ENCODE data around the gene ZIC5. TPM values are rescaled to one million over a fixed set of nuclear protein-coding genes. Genes with fewer than 3 reads are reported as not detected.
"Not testable (repeated sequence)": the region's sequence is repeated elsewhere in the genome, so short reads cannot be mapped to it uniquely, and the experiment has no call there.

Gene ZIC5
- total RNA-seq, 1 donor from 2014 or later: not detected

DNA sequence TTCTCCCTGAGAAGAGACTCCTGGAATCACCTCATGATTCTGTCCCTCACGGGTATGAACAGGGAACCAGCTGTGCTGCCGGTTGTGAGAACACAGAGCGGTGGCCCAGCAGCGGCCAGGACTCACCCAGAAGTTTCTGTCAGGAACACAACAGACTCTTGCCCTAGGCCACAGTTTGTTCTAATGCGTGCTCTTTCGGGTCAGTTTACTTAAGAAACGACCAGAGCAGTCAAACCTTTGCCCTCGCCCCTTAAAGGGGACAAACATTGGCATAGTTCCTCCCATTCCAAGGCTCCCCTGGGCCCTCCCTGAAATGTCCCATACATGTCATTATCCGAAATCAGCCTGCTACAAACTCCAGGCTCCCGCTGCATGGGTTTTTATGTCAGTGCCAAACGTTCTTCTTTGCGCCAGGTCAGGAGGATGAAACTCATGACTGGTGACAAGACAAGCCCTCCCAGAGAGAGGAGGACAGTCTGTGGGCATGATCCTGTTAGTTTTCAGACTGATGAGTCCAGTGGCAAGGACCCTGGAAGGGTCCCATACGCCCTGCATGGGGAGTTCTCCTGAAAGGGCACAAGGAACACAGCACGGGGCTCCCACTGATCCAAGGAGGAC is 18.3 kb downstream of the ZIC5 start:
- H3K4me3 ChIP-seq: no peak overlapping the region
- no peak for TF ChIP-seq CTCF (IDR thresholded peaks at IDR 0.05)
- no peaks in the 10 kb centered on the region for H3K9me3 ChIP-seq
- H3K4me1 ChIP-seq: peaks cover 2 to 17% of the 10 kb centered on the region in 2 donors
- H3K27ac ChIP-seq: no peak overlapping the region
- peaks cover 19% of the 10 kb centered on the region for H3K27me3 ChIP-seq
- H3K36me3 ChIP-seq: no peaks in the 10 kb centered on the region
- intact Hi-C loops (cut with DNase I): no loop called here
- no peak for DNase-seq (ENCODE audit: low spot score in 2 of 2)

DNA sequence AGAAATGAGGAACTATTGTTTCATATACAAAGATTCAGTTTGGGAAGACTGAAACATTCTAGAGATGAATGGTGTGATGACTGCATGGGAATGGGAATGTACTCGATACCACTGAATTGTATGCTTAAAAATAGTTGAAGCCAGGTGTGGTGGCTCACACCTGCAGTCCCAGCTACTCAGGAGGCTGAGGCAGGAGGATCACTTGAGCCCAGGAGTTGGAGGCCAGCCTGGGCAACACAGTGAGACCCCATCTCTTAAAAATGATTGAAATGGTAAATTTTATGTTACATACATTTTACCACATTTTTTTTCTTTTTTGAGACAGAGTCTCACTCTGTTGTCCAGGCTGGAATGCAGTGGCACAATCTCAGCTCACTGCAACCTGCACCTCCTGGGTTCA is 19.9 kb downstream of the ZIC5 start:
- H3K27me3 ChIP-seq; H3K27ac ChIP-seq; DNase-seq (ENCODE audit: low spot score in 2 of 2); H3K9me3 ChIP-seq; H3K4me1 ChIP-seq; H3K4me3 ChIP-seq; H3K36me3 ChIP-seq; intact Hi-C loops (cut with DNase I): not testable (repeated sequence)

- no peak for DNase-seq (ENCODE audit: low spot score in 2 of 2)
- intact Hi-C loops (cut with DNase I): no loop called here
- H3K4me1 ChIP-seq: no peaks in the 10 kb centered on the region
- TF ChIP-seq CTCF (IDR thresholded peaks at IDR 0.05): no peak
- H3K27me3 ChIP-seq: no peaks in the 10 kb centered on the region
- no peak overlapping the region for H3K4me3 ChIP-seq
- H3K36me3 ChIP-seq: no peaks in the 10 kb centered on the region
- no peaks in the 10 kb centered on the region for H3K9me3 ChIP-seq
- H3K27ac ChIP-seq: no peak overlapping the region
These were observed 21.7 kb downstream of the ZIC5 start for GRCh38 chr13:99949679-99950413.

- Histone ChIP-seq H3K4me3 (no peak overlapping the region), H3K27ac (no peak overlapping the region), H3K27me3 (no peaks in the 10 kb centered on the region), H3K4me1 (no peaks in the 10 kb centered on the region), H3K9me3 (no peaks in the 10 kb centered on the region), H3K36me3 (no peaks in the 10 kb centered on the region)
- intact Hi-C loops (cut with DNase I): no loop called here
- no peak for TF ChIP-seq CTCF (IDR thresholded peaks at IDR 0.05)
- DNase-seq (ENCODE audit: low spot score in 2 of 2): no peak
These were observed 22.5 kb downstream of the ZIC5 start for GRCh38 chr13:99948907-99949678.

- intact Hi-C loops (cut with DNase I): no loop called here
- Histone ChIP-seq H3K4me3 (no peak overlapping the region), H3K27ac (no peak overlapping the region), H3K9me3 (no peaks in the 10 kb centered on the region), H3K27me3 (no peaks in the 10 kb centered on the region), H3K36me3 (no peaks in the 10 kb centered on the region), H3K4me1 (no peaks in the 10 kb centered on the region)
- no peak for TF ChIP-seq CTCF (IDR thresholded peaks at IDR 0.05)
- DNase-seq (ENCODE audit: low spot score in 2 of 2): no peak
These were observed 23.2 kb downstream of the ZIC5 start for GRCh38 chr13:99948411-99948810.

GRCh38 chr13:99947666-99948065 is 23.9 kb downstream of the ZIC5 start:
- no peaks in the 10 kb centered on the region for H3K27me3 ChIP-seq
- no peak for TF ChIP-seq CTCF (IDR thresholded peaks at IDR 0.05)

GRCh38 chr13:99945515-99945914 is 26.1 kb downstream of the ZIC5 start:
- H3K9me3 ChIP-seq; H3K27me3 ChIP-seq; H3K27ac ChIP-seq; H3K4me1 ChIP-seq; H3K36me3 ChIP-seq; DNase-seq (ENCODE audit: low spot score in 2 of 2); H3K4me3 ChIP-seq; intact Hi-C loops (cut with DNase I): not testable (repeated sequence)

More at GRCh38 chr13:99947666-99948065, 23.9 kb downstream of the ZIC5 start:
- no peak overlapping the region for H3K27ac ChIP-seq
- intact Hi-C loops (cut with DNase I): no loop called here
- H3K9me3 ChIP-seq: no peaks in the 10 kb centered on the region
- DNase-seq (ENCODE audit: low spot score in 2 of 2): no peak
- no peak overlapping the region for H3K4me3 ChIP-seq
- H3K36me3 ChIP-seq: no peaks in the 10 kb centered on the region
- no peaks in the 10 kb centered on the region for H3K4me1 ChIP-seq

Data from ascending aorta (tissue), 2 donors.